PC-3 (cell line): ENCODE measurements around the gene TDRD1.

Experiments
- EZH2 ChIP-seq: fragments of 300-600 bp; sonication (generic); IDR thresholded peaks from one replicate; pipeline ENCODE4 v1.6.1; 2017; ENCODE audit warnings: antibody characterized with exemption, mild to moderate bottlenecking, low read length; ENCODE audit not compliant: unreplicated experiment
- EZH2phosphoT487 ChIP-seq: fragments of 300-600 bp; sonication (generic); IDR thresholded peaks from 2 replicates; pipeline ENCODE4 v1.6.1; 2018; ENCODE audit warnings: mild to moderate bottlenecking, antibody characterized with exemption, low read length, borderline replicate concordance
- TF ChIP-seq, protein P1 (sequence below): fragments of 300-600 bp; sonication (generic); conservative IDR thresholded peaks from 2 replicates; pipeline ENCODE4 v1.5.1; 2017; ENCODE audit warnings: antibody characterized with exemption, low read depth, mild to moderate bottlenecking, low read length

DNA sequence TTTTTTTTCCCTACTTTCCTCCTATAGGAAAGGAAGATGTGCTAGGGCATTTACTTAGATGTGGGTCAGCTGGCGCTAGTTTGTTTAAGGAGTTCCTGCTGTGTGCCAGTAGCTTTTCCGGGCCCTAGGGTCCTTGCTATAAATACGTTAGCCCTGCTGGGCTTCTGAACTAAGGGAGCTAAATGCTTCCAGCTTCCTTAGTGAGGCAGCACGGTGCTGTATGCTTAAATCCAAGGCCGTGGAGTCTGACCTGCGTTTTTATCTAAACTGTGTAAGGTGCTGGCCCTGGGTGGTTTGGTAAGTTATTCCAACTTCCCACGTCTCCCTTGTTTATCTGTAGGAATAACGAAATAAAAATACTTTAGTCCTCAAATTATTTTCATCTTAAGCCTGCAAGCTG lies 594 bp downstream of the TDRD1 start:
- TF ChIP-seq, protein P1, sequence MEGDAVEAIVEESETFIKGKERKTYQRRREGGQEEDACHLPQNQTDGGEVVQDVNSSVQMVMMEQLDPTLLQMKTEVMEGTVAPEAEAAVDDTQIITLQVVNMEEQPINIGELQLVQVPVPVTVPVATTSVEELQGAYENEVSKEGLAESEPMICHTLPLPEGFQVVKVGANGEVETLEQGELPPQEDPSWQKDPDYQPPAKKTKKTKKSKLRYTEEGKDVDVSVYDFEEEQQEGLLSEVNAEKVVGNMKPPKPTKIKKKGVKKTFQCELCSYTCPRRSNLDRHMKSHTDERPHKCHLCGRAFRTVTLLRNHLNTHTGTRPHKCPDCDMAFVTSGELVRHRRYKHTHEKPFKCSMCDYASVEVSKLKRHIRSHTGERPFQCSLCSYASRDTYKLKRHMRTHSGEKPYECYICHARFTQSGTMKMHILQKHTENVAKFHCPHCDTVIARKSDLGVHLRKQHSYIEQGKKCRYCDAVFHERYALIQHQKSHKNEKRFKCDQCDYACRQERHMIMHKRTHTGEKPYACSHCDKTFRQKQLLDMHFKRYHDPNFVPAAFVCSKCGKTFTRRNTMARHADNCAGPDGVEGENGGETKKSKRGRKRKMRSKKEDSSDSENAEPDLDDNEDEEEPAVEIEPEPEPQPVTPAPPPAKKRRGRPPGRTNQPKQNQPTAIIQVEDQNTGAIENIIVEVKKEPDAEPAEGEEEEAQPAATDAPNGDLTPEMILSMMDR, result no peak
- TF ChIP-seq EZH2phosphoT487 (no peak), EZH2 (no peak)
